AG10803 (cell line): Measurements from ENCODE around the gene REV3L.

ENCODE experiments used
- DNase-seq: peaks from one replicate; pipeline ENCODE4 v3.0.0; 2010; ENCODE audit warnings: low read depth
- H3K4me3 ChIP-seq: 2 replicates; pipeline ENCODE4 v1.5.1; 2011; ENCODE audit warnings: mild to moderate bottlenecking, low read length, control low read depth
- TF ChIP-seq, protein P1 (sequence below): conservative IDR thresholded peaks from 2 replicates; pipeline ENCODE4 v1.5.1; 2011; ENCODE audit warnings: mild to moderate bottlenecking, low read length, control low read depth, inconsistent platforms

REV3L gene

DNA sequence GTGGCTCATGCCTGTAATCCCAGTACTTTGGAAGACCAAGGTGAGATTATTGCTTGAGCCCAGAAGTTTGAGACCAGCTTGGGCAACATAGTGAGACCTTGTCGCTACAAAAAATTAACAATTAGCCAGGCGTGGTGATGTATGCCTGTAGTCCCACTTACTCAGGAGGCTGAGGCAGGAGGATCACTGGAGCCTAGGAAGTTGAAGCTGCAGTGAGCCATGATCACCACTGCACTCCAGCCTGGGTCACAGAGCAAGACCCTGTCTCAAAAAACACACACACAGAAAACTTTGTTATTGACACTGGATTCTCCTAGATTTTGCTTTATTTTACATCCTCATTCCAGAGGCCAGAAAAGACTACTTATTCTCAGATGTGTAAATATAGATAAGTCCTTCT is 9.5 kb upstream of the REV3L start:
- TF ChIP-seq, protein P1, sequence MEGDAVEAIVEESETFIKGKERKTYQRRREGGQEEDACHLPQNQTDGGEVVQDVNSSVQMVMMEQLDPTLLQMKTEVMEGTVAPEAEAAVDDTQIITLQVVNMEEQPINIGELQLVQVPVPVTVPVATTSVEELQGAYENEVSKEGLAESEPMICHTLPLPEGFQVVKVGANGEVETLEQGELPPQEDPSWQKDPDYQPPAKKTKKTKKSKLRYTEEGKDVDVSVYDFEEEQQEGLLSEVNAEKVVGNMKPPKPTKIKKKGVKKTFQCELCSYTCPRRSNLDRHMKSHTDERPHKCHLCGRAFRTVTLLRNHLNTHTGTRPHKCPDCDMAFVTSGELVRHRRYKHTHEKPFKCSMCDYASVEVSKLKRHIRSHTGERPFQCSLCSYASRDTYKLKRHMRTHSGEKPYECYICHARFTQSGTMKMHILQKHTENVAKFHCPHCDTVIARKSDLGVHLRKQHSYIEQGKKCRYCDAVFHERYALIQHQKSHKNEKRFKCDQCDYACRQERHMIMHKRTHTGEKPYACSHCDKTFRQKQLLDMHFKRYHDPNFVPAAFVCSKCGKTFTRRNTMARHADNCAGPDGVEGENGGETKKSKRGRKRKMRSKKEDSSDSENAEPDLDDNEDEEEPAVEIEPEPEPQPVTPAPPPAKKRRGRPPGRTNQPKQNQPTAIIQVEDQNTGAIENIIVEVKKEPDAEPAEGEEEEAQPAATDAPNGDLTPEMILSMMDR, result no peak
- no peak overlapping the region for H3K4me3 ChIP-seq
- no peak for DNase-seq

DNA sequence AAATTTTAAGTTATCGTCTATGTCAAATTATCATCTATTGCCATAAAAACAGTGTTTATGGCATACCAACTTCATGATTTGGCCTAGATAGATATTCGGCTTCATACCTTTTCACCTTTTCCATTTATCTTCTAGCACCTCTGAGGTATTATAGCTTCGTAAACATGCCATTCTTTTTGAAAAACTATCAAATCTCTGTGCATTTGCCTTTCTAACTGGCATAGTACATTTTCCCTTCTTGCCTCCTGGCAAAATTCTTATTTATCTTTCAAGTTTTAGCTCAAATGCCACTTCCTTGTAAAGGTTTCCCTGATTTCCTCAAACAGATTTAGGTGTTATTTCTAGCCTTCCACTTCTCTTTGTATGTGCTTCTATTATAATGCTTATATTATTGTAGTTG is 7.0 kb upstream of the REV3L start:
- TF ChIP-seq, protein P1, result no peak
- H3K4me3 ChIP-seq, result no peak overlapping the region
- no peak for DNase-seq

DNA sequence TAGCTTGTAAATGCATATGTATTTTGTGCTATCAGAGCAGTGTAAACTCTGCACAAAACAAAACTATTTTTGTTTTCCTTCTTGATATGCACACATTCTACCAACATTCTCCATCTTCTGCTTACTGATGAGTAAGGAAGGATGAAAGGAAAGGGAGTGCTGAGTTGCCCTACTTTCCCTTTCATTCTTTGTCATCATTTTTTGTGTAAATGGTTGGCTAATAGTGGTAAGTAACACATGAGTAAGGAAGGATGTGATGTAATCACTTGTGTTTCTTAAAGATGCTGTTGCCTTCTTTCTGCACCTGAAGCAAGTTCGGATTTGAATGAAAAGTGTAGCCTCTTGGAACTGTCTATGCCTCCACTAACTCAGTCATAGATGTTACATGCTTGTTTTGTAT is 4.6 kb upstream of the REV3L start:
- TF ChIP-seq, protein P1, result no peak
- no peak overlapping the region for H3K4me3 ChIP-seq
- peak; percentile 83 for DNase-seq

DNA sequence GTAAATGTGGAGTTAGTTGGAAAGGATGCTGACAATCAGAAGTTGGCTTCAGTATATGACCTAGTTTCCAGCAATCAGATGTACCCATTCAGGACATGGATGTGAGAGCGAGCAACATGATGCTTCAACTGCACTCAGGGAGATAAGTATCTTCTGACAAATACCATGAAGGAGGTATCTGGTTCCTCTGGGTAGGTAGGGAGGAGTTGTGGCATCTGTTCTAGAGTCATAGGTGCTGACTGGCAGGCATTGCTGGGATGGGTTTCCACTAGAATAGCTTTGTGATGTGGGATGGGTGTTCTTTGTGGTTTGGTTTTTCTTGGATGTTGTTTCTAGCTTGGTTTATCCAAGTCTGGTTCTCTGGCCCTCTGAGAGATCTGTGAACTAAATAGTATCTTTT is 3.9 kb upstream of the REV3L start:
- DNase-seq, result no peak
- H3K4me3 ChIP-seq, result no peak overlapping the region
- TF ChIP-seq, protein P1, result no peak

DNA sequence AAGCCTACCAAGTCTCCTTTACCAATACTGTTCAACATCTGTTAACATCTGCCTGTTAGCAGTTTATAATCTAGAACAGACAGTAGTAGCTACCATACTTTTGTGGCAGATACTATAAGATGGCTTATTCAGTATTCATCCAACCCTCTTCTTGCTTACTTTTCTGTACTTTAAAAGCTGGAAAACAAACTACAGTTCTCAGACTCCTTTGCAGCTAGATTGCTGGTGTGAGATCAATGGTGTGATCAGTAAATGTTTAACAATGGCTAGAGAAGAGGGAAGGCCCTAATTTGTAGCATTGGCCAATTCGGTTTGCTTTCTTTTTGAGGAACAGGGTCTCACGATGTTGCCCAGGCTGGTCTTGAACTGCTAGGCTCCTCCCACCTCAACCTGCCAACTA is 3.5 kb upstream of the REV3L start:
- DNase-seq, result no peak

DNA sequence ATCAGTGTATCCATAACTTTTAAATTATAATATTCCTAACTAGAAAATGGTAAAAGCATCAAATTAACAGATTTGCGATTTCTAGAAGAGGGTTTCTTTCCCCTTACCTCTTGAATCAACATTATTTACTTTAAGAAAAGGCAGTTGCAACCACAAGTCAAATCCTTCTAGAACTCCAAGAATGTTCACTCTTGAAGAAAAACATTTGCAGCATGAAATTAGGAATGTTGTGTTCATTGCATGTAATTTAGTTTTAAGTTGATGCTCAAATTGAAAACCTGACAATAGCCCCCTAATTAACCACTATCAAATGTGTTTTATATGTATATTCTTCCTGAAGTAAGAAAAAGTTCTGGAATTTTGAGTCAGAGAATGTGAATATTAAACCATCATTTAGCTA is 2.3 kb upstream of the REV3L start:
- H3K4me3 ChIP-seq, result peak overlapping the region; percentile 2; the same call in 1 of the 2 replicates
- TF ChIP-seq, protein P1, result no peak
- DNase-seq, result peak; percentile 52

More for the DNA sequence above, 3.5 kb upstream of the REV3L start:
- TF ChIP-seq, protein P1, result no peak
- H3K4me3 ChIP-seq, result no peak overlapping the region

DNA sequence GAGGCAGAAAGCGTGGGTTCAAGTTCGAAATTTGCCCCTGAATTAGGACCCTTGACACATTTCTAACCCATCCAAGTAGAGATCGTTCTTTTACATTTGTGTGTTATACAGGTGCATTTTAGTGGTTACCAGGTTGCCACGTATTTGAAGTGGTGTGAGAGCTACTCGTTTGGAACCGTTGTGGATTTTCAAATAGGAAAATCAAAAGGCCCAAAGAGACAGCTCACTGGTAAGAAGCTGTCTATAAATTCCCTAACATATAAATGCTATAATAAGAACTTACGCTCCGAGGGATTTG is 1.6 kb upstream of the REV3L start:
- H3K4me3 ChIP-seq, result peak overlapping the region; percentile 66
- no peak for DNase-seq
- TF ChIP-seq, protein P1, result no peak
